ENCODE measurements around the gene PTPN7.
A peak's percentile ranks its signal among the peaks of the same experiment; 100 is the strongest.

Gene PTPN7

DNA sequence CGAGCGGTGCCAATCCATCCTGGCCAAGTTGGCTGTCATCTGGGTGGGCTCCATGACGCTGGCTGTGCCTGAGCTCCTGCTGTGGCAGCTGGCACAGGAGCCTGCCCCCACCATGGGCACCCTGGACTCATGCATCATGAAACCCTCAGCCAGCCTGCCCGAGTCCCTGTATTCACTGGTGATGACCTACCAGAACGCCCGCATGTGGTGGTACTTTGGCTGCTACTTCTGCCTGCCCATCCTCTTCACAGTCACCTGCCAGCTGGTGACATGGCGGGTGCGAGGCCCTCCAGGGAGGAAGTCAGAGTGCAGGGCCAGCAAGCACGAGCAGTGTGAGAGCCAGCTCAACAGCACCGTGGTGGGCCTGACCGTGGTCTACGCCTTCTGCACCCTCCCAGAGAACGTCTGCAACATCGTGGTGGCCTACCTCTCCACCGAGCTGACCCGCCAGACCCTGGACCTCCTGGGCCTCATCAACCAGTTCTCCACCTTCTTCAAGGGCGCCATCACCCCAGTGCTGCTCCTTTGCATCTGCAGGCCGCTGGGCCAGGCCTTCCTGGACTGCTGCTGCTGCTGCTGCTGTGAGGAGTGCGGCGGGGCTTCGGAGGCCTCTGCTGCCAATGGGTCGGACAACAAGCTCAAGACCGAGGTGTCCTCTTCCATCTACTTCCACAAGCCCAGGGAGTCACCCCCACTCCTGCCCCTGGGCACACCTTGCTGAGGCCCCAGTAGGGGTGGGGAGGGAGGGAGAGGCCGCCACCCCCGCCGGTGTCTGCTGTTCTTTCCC lies 32.4 kb downstream of the PTPN7 start:
- Histone ChIP-seq H3K4me3 (ENCODE audit: low read depth, low read length) (no peak overlapping the region), H3K4me1 (ENCODE audit: control insufficient read depth, insufficient read depth, low read length) (no peaks in the 10 kb centered on the region), H3K9me3 (ENCODE audit: control insufficient read depth, insufficient read depth, low read depth, low read length) (no peaks in the 10 kb centered on the region), H3K27ac (ENCODE audit: extremely low read depth, low read depth, low read length) (no peak overlapping the region), H3K36me3 (ENCODE audit: control insufficient read depth in 2 of 2, insufficient read depth in 1 of 2, low read length in 2 of 2) (peaks cover 0 to 12% of the 10 kb centered on the region in 2 experiments; a peak in 1 of 3 replicates)
- POLR2A ChIA-PET = no interaction called here
- TF ChIP-seq SETDB1 (IDR thresholded peaks at IDR 0.05; ENCODE audit: insufficient read length, low read length) = no peak
- TF ChIP-seq, protein P1, sequence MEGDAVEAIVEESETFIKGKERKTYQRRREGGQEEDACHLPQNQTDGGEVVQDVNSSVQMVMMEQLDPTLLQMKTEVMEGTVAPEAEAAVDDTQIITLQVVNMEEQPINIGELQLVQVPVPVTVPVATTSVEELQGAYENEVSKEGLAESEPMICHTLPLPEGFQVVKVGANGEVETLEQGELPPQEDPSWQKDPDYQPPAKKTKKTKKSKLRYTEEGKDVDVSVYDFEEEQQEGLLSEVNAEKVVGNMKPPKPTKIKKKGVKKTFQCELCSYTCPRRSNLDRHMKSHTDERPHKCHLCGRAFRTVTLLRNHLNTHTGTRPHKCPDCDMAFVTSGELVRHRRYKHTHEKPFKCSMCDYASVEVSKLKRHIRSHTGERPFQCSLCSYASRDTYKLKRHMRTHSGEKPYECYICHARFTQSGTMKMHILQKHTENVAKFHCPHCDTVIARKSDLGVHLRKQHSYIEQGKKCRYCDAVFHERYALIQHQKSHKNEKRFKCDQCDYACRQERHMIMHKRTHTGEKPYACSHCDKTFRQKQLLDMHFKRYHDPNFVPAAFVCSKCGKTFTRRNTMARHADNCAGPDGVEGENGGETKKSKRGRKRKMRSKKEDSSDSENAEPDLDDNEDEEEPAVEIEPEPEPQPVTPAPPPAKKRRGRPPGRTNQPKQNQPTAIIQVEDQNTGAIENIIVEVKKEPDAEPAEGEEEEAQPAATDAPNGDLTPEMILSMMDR (tag by site-specific recombination; IDR thresholded peaks at IDR 0.05) = no peak
- TF ChIP-seq, protein P2, sequence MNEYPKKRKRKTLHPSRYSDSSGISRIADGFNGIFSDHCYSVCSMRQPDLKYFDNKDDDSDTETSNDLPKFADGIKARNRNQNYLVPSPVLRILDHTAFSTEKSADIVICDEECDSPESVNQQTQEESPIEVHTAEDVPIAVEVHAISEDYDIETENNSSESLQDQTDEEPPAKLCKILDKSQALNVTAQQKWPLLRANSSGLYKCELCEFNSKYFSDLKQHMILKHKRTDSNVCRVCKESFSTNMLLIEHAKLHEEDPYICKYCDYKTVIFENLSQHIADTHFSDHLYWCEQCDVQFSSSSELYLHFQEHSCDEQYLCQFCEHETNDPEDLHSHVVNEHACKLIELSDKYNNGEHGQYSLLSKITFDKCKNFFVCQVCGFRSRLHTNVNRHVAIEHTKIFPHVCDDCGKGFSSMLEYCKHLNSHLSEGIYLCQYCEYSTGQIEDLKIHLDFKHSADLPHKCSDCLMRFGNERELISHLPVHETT (tag by site-specific recombination; IDR thresholded peaks at IDR 0.05) = no peak
- no peak for TF ChIP-seq BCL11B (tag by site-specific recombination; IDR thresholded peaks at IDR 0.05; ENCODE audit: low read depth)
- CTCF ChIA-PET = interaction anchor here (0.5 to 1.1 kb wide), 2 partner anchors 9 to 130 kb away, joined by 3 to 4 read pairs; no protein-coding TSS in a partner anchor

DNA sequence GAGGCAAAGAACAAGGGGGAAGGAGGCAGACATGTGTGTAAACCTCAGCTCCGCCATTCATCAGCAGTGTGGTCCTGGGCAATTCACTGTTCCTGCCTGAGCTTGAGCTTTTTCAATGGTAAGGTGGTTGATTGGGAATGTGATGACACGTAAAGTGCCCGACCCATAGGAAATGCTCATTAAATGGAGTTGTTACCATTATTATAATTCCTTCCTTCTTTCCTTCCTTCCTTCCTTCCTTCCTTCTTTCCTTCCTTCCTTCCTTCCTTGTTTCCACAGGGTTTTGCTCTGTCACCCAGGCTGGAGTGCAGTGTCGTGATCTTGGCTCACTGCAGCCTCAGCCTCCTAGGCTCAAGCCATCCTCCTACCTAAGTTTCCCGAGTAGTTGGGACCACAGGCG lies 33.3 kb downstream of the PTPN7 start:
- POLR2A ChIA-PET = no interaction called here

DNA sequence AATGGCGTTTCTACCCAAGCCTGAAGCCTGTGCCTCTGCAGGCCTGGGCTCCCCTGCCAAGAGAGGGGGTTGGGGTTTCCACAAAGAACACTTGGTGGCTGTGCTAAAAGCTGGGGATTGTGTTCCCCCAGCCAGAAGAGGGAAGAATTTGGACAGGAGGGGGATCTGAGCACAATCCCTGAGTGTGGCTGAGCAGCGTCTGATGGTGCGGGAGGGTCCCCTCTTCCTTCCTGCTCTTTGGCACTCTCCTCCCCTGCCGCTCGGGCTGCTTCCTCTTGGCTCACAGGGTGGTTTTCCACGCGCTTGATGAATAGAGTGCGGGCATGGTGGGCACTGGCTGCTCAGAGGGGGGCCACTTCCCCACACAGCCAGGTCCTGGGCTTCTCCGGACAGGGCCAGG lies 34.0 kb downstream of the PTPN7 start:
- Histone ChIP-seq H3K27ac (ENCODE audit: extremely low read depth, low read depth, low read length) (no peak overlapping the region), H3K36me3 (ENCODE audit: control insufficient read depth in 2 of 2, insufficient read depth in 1 of 2, low read length in 2 of 2) (no peaks in the 10 kb centered on the region), H3K4me1 (ENCODE audit: control insufficient read depth, insufficient read depth, low read length) (no peaks in the 10 kb centered on the region), H3K4me3 (ENCODE audit: low read depth, low read length) (no peak overlapping the region), H3K9me3 (ENCODE audit: control insufficient read depth, insufficient read depth, low read depth, low read length) (no peaks in the 10 kb centered on the region)
- POLR2A ChIA-PET = no interaction called here
- CTCF ChIA-PET = interaction anchor here (0.9 to 9.2 kb wide), 4 partner anchors 9 to 230 kb away, joined by 3 to 53 read pairs (median 4); partner anchors contain the start of gene ELF3
- TF ChIP-seq, protein P3, sequence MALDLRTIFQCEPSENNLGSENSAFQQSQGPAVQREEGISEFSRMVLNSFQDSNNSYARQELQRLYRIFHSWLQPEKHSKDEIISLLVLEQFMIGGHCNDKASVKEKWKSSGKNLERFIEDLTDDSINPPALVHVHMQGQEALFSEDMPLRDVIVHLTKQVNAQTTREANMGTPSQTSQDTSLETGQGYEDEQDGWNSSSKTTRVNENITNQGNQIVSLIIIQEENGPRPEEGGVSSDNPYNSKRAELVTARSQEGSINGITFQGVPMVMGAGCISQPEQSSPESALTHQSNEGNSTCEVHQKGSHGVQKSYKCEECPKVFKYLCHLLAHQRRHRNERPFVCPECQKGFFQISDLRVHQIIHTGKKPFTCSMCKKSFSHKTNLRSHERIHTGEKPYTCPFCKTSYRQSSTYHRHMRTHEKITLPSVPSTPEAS (tag by site-specific recombination; IDR thresholded peaks at IDR 0.05) = peak; percentile 50; the same call in 1 of the 2 replicates
- no peak for TF ChIP-seq ZNF391 (tag by site-specific recombination; IDR thresholded peaks at IDR 0.05; ENCODE audit: borderline replicate concordance, low read depth)

More for the DNA sequence above, 33.3 kb downstream of the PTPN7 start:
- H3K36me3 ChIP-seq (ENCODE audit: control insufficient read depth in 2 of 2, insufficient read depth in 1 of 2, low read length in 2 of 2) = peaks cover 0 to 2% of the 10 kb centered on the region in 2 experiments; a peak in 1 of 3 replicates
- H3K9me3 ChIP-seq (ENCODE audit: control insufficient read depth, insufficient read depth, low read depth, low read length) = no peaks in the 10 kb centered on the region
- H3K4me3 ChIP-seq (ENCODE audit: low read depth, low read length) = no peak overlapping the region
- no peak overlapping the region for H3K27ac ChIP-seq (ENCODE audit: extremely low read depth, low read depth, low read length)
- CTCF ChIA-PET = interaction anchor here (1.1 kb wide), 1 partner anchor 10 kb away, joined by 4 read pairs; no protein-coding TSS in a partner anchor
- H3K4me1 ChIP-seq (ENCODE audit: control insufficient read depth, insufficient read depth, low read length) = no peaks in the 10 kb centered on the region
- TF ChIP-seq KLF1 (tag by site-specific recombination; IDR thresholded peaks at IDR 0.05) (no peak), ZNF366 (tag by site-specific recombination; conservative IDR thresholded peaks at IDR 0.05) (peak; percentile 91), ZNF600 (tag by site-specific recombination; IDR thresholded peaks at IDR 0.05) (peak; percentile 56)

DNA sequence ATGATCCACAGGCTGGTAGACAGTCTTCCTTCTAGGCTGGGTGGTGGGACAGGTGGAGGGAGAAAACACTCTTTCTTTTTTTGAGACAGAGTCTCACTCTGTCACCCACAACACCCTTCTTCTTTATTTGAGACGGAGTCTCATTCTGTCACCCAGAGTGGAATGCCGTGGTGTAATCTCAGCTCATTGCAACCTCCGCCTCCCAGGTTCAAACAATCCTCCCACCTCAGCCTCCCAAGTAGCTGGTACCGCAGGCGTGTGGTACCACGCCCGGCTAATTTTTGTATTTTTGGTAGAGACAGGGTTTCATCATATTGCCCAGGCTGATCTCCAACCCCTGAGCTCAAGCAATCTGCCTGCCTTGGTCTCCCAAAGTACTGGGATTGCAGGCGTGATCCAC lies 34.8 kb downstream of the PTPN7 start:
- Histone ChIP-seq H3K4me1 (ENCODE audit: control insufficient read depth, insufficient read depth, low read length) (no peaks in the 10 kb centered on the region), H3K9me3 (ENCODE audit: control insufficient read depth, insufficient read depth, low read depth, low read length) (no peaks in the 10 kb centered on the region), H3K27ac (ENCODE audit: extremely low read depth, low read depth, low read length) (no peak overlapping the region), H3K4me3 (ENCODE audit: low read depth, low read length) (no peak overlapping the region), H3K36me3 (ENCODE audit: control insufficient read depth in 2 of 2, insufficient read depth in 1 of 2, low read length in 2 of 2) (no peaks in the 10 kb centered on the region)
- ChIA-PET CTCF (interaction anchor here (0.6 to 9.2 kb wide), 9 partner anchors 10 to 418 kb away, joined by 3 to 53 read pairs (median 3); partner anchors contain the start of gene ELF3), POLR2A (no interaction called here)
- no peak for TF ChIP-seq HOXA7 (CRISPR knock-in tag; IDR thresholded peaks at IDR 0.05; ENCODE audit: borderline replicate concordance)
- peak; percentile 30; the same call in 1 of the 2 replicates for TF ChIP-seq KLF1 (tag by site-specific recombination; IDR thresholded peaks at IDR 0.05)
- TF ChIP-seq EGR2 (tag by site-specific recombination; IDR thresholded peaks at IDR 0.05; ENCODE audit: low read depth) = 0 out of 2 replicates have a peak, but pooled peaks have one; percentile 47
- TF ChIP-seq ZFHX2 (tag by site-specific recombination; conservative IDR thresholded peaks at IDR 0.05) = 0 out of 2 replicates have a peak, but pooled peaks have one; percentile 15
- TF ChIP-seq, protein P4, sequence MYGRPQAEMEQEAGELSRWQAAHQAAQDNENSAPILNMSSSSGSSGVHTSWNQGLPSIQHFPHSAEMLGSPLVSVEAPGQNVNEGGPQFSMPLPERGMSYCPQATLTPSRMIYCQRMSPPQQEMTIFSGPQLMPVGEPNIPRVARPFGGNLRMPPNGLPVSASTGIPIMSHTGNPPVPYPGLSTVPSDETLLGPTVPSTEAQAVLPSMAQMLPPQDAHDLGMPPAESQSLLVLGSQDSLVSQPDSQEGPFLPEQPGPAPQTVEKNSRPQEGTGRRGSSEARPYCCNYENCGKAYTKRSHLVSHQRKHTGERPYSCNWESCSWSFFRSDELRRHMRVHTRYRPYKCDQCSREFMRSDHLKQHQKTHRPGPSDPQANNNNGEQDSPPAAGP (tag by site-specific recombination; IDR thresholded peaks at IDR 0.05) = 0 out of 2 replicates have a peak, but pooled peaks have one; percentile 26
- no peak for TF ChIP-seq ZNF133 (tag by site-specific recombination; IDR thresholded peaks at IDR 0.05)

Data from HEK293 (cell line).